ENCODE results near the gene CITED4. TPM values are rescaled to one million over a fixed set of nuclear protein-coding genes. Genes with fewer than 3 reads are reported as not detected.

CITED4 gene
- total RNA-seq, 1 experiment from 2014 or later, result 10.6 TPM

DNA sequence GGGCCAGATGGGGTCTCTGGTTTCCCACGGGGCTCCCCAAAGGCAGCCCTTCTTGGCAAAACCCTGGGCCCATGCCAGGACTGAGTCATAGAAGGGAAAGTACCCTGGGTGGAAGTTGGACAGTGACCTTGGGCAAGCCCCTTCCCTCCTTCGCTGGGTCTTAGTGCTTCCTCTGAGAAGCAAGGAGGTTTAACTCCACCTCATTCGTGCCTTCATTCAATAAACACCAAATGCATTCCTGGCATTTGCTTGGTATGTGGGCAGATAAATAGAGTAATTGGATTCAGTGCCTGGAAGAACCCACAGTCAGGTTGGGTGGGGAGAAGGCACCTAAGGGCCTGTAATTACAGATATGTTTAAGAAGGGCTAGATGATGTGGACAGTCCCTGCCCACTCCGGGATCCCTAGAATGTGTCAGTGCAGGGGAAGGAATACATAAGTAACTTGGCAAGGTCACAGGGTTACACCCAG lies 36.3 kb upstream of the CITED4 start:
- H3K27ac ChIP-seq (ENCODE audit: low read length), result peak overlapping the region; percentile 74
- H3K9ac ChIP-seq (ENCODE audit: low read length), result no peak overlapping the region
- H3K79me2 ChIP-seq (ENCODE audit: low read length), result no peaks in the 10 kb centered on the region
- H3K27me3 ChIP-seq (ENCODE audit: low read length), result no peaks in the 10 kb centered on the region
- peaks cover 5% of the 10 kb centered on the region for H3F3A ChIP-seq (ENCODE audit: low read length, unreplicated experiment)
- 0 out of 2 replicates have a peak, but pooled peaks cover 4% of the 10 kb centered on the region for H3K9me3 ChIP-seq (ENCODE audit: low read length)
- no peak overlapping the region for H2AFZ ChIP-seq (ENCODE audit: low read length)
- no peak for TF ChIP-seq EZH2 (IDR thresholded peaks at IDR 0.05; ENCODE audit: low read length, unreplicated experiment)
- TF ChIP-seq, protein P1, sequence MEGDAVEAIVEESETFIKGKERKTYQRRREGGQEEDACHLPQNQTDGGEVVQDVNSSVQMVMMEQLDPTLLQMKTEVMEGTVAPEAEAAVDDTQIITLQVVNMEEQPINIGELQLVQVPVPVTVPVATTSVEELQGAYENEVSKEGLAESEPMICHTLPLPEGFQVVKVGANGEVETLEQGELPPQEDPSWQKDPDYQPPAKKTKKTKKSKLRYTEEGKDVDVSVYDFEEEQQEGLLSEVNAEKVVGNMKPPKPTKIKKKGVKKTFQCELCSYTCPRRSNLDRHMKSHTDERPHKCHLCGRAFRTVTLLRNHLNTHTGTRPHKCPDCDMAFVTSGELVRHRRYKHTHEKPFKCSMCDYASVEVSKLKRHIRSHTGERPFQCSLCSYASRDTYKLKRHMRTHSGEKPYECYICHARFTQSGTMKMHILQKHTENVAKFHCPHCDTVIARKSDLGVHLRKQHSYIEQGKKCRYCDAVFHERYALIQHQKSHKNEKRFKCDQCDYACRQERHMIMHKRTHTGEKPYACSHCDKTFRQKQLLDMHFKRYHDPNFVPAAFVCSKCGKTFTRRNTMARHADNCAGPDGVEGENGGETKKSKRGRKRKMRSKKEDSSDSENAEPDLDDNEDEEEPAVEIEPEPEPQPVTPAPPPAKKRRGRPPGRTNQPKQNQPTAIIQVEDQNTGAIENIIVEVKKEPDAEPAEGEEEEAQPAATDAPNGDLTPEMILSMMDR (conservative IDR thresholded peaks at IDR 0.05; ENCODE audit: low read depth, low read length), result no peak
- no peak for TF ChIP-seq EZH2phosphoT487 (IDR thresholded peaks at IDR 0.05; ENCODE audit: borderline replicate concordance, low read length)
- ChIA-PET POLR2A (ENCODE audit: unreplicated experiment) (no interaction called here), CTCF (no interaction called here)
- no peaks in the 10 kb centered on the region for H3K36me3 ChIP-seq (ENCODE audit: low read depth, low read length)
- H3K4me2 ChIP-seq (ENCODE audit: low read length), result peak overlapping the region; percentile 63
- intact Hi-C loops (cut with micrococcal nuclease), result loop anchor here (2.0 kb wide), 1 partner anchor 50 kb away; no protein-coding TSS in a partner anchor
- ATAC-seq, result no peak; the same call in 1 of the 2 replicates
- BruUV-seq (replicated peaks), result no TSS peak
- no peaks in the 10 kb centered on the region for H4K20me1 ChIP-seq (ENCODE audit: low read length)
- no peaks in the 10 kb centered on the region for H3K9me2 ChIP-seq (replicated peaks; ENCODE audit: low read length)
- H3K4me1 ChIP-seq (ENCODE audit: insufficient read depth, low read length), result peaks cover 53% of the 10 kb centered on the region
- no peak overlapping the region for H3K4me3 ChIP-seq (ENCODE audit: low read length)
- peak; percentile 54 for DNase-seq

DNA sequence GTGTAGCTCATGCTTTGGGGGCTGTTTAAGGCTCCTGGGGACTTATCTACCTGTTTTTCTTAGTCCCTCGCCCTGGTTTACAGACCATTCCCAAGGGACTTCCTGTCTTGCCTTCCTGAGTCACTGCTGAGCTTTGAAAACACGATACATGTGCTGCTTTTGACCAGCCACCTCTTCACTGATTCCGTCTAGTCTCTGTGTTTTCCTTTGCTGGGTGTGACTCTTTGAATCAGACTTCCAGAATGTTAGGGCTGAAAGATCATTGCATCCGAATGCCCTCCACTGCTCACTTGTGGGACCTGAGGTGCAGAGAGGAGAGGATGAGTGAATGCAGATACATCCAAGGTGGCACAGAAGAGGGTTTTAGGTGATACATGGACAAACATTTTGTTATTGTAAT lies 35.4 kb upstream of the CITED4 start:
- Histone ChIP-seq H3K9me2 (replicated peaks; ENCODE audit: low read length) (no peaks in the 10 kb centered on the region), H3K4me1 (ENCODE audit: insufficient read depth, low read length) (peaks cover 47% of the 10 kb centered on the region), H3K9ac (ENCODE audit: low read length) (no peak overlapping the region), H4K20me1 (ENCODE audit: low read length) (no peaks in the 10 kb centered on the region), H3K27ac (ENCODE audit: low read length) (peak overlapping the region; percentile 74), H3F3A (ENCODE audit: low read length, unreplicated experiment) (peaks cover 5% of the 10 kb centered on the region), H3K4me3 (ENCODE audit: low read length) (no peak overlapping the region), H2AFZ (ENCODE audit: low read length) (peak overlapping the region; percentile 58), H3K4me2 (ENCODE audit: low read length) (0 out of 2 replicates have a peak overlapping the region, but pooled peaks have one; percentile 63), H3K36me3 (ENCODE audit: low read depth, low read length) (no peaks in the 10 kb centered on the region), H3K79me2 (ENCODE audit: low read length) (no peaks in the 10 kb centered on the region), H3K9me3 (ENCODE audit: low read length) (0 out of 2 replicates have a peak, but pooled peaks cover 4% of the 10 kb centered on the region), H3K27me3 (ENCODE audit: low read length) (no peaks in the 10 kb centered on the region)
- TF ChIP-seq EZH2 (IDR thresholded peaks at IDR 0.05; ENCODE audit: low read length, unreplicated experiment) (no peak), EZH2phosphoT487 (IDR thresholded peaks at IDR 0.05; ENCODE audit: borderline replicate concordance, low read length) (no peak)
- TF ChIP-seq, protein P1 (conservative IDR thresholded peaks at IDR 0.05; ENCODE audit: low read depth, low read length), result no peak
- intact Hi-C loops (cut with micrococcal nuclease), result loop anchor here (1.0 kb wide), 1 partner anchor 35 kb away; the partner anchor contains the start of gene CITED4
- DNase-seq, result peak; percentile 77
- peak; percentile 69 for ATAC-seq
- CTCF ChIA-PET, result interaction anchor here (0.6 kb wide), 2 partner anchors 48 to 1764 kb away, joined by 4 read pairs; no protein-coding TSS in a partner anchor
- POLR2A ChIA-PET (ENCODE audit: unreplicated experiment), result no interaction called here
- BruUV-seq (replicated peaks), result no TSS peak

DNA sequence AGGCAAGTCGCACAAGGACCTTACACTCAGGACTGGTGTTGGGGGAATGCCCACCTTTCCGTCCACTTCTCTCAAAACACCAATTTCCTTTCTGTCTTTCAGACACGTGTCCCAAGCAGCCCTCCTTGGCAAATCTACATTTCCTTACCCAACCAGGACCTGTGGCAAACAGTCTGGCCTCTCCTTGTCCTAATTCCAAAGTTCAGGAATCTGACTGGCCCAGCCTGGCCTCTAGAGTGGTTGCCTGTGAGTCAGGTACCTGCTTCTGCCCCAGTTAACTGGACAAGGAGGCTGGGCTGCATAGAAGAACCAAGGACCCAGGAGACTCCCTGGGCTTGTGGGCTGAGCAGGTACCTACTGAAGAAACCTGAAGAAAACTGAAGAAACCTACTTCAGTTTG lies 34.3 kb upstream of the CITED4 start:
- H3K9me3 ChIP-seq (ENCODE audit: low read length), result 0 out of 2 replicates have a peak, but pooled peaks cover 4% of the 10 kb centered on the region
- no peaks in the 10 kb centered on the region for H3K79me2 ChIP-seq (ENCODE audit: low read length)
- H3K4me2 ChIP-seq (ENCODE audit: low read length), result no peak overlapping the region
- no peak overlapping the region for H3K27ac ChIP-seq (ENCODE audit: low read length)
- no peak overlapping the region for H3K4me3 ChIP-seq (ENCODE audit: low read length)
- ChIA-PET POLR2A (ENCODE audit: unreplicated experiment) (no interaction called here), CTCF (no interaction called here)
- intact Hi-C loops (cut with micrococcal nuclease), result no loop called here
- no peaks in the 10 kb centered on the region for H3K36me3 ChIP-seq (ENCODE audit: low read depth, low read length)
- TF ChIP-seq, protein P1 (conservative IDR thresholded peaks at IDR 0.05; ENCODE audit: low read depth, low read length), result no peak
- no peak for TF ChIP-seq EZH2 (IDR thresholded peaks at IDR 0.05; ENCODE audit: low read length, unreplicated experiment)
- no peak for TF ChIP-seq EZH2phosphoT487 (IDR thresholded peaks at IDR 0.05; ENCODE audit: borderline replicate concordance, low read length)
- BruUV-seq (replicated peaks), result no TSS peak
- H3K9ac ChIP-seq (ENCODE audit: low read length), result no peak overlapping the region
- H3F3A ChIP-seq (ENCODE audit: low read length, unreplicated experiment), result peaks cover 5% of the 10 kb centered on the region
- ATAC-seq, result no peak
- H3K27me3 ChIP-seq (ENCODE audit: low read length), result no peaks in the 10 kb centered on the region
- no peaks in the 10 kb centered on the region for H4K20me1 ChIP-seq (ENCODE audit: low read length)
- DNase-seq, result no peak
- peaks cover 36% of the 10 kb centered on the region for H3K4me1 ChIP-seq (ENCODE audit: insufficient read depth, low read length)
- no peak overlapping the region for H2AFZ ChIP-seq (ENCODE audit: low read length)
- H3K9me2 ChIP-seq (replicated peaks; ENCODE audit: low read length), result no peaks in the 10 kb centered on the region

All from PC-3 (cell line).